Measurements from ENCODE around the gene SFSWAP.

The SFSWAP gene

GRCh38 chr12:131824450-131824849, 113.6 kb downstream of the SFSWAP start:
- no peak for DNase-seq

- DNase-seq, result no peak
These were observed 114.4 kb downstream of the SFSWAP start for GRCh38 chr12:131825146-131825892.

- DNase-seq, result peak; percentile 58
These were observed 115.4 kb downstream of the SFSWAP start for GRCh38 chr12:131826097-131826928.

GRCh38 chr12:131827961-131828534, 117.2 kb downstream of the SFSWAP start, which contains the start of gene MMP17:
TSS of gene MMP17 (plus strand) at chr12:131828393. CDS start at chr12:131828495, 102 bp downstream.
- DNase-seq, result peak; percentile 65

- peak; percentile 53 for DNase-seq
These were observed 117.9 kb downstream of the SFSWAP start for GRCh38 chr12:131828671-131829355.

GRCh38 chr12:131829356-131829747, 118.5 kb downstream of the SFSWAP start:
- peak; percentile 74 for DNase-seq

GRCh38 chr12:131829791-131830334, 119.0 kb downstream of the SFSWAP start:
- no peak for DNase-seq

- peak; percentile 92 for DNase-seq
These were observed 119.5 kb downstream of the SFSWAP start for GRCh38 chr12:131830335-131830913.

- DNase-seq, result no peak
These were observed 120.2 kb downstream of the SFSWAP start for GRCh38 chr12:131830914-131831571.

GRCh38 chr12:131831635-131832041, 120.7 kb downstream of the SFSWAP start:
- no peak for DNase-seq

- DNase-seq, result no peak
These were observed 121.7 kb downstream of the SFSWAP start for GRCh38 chr12:131832321-131833231.

- DNase-seq, result no peak
These were observed 122.5 kb downstream of the SFSWAP start for GRCh38 chr12:131833288-131833895.

- peak; percentile 60 for DNase-seq
These were observed 123.2 kb downstream of the SFSWAP start for GRCh38 chr12:131833896-131834641.

GRCh38 chr12:131834798-131835615, 124.1 kb downstream of the SFSWAP start:
- DNase-seq, result no peak

GRCh38 chr12:131835616-131836171, 124.8 kb downstream of the SFSWAP start:
- no peak for DNase-seq

GRCh38 chr12:131836193-131836592, 125.3 kb downstream of the SFSWAP start:
- no peak for DNase-seq

GRCh38 chr12:131836714-131837397, 126.0 kb downstream of the SFSWAP start:
- DNase-seq, result no peak

Measured in retina (tissue), 1 donor.